ENCODE measurements around the gene PLA2G2C.

GRCh38 chr1:20184997-20185833 lies 1.1 kb downstream of the PLA2G2C start:
- no peak for TF ChIP-seq POLR2A (IDR thresholded peaks at IDR 0.05)
- TF ChIP-seq CTCF (IDR thresholded peaks at IDR 0.05 in 4 of 5, conservative IDR thresholded peaks at IDR 0.05 in 1 of 5): no peak

All from gastrocnemius medialis (tissue), 4 donors.